HCT116 (cell line): Measurements from ENCODE around the gene IL36RN. TPM values are rescaled to one million over a fixed set of nuclear protein-coding genes. Genes with fewer than 3 reads are reported as not detected.

Source experiments
- ATAC-seq: fragments of 200-7000 bp; cut with Tn5 transposase; 2 replicates; pipeline ENCODE4 v1.9.1; 2020; ENCODE audit warnings: mild to moderate bottlenecking, moderate library complexity
- BruUV-seq: library from RNA; stranded (reverse); fragments of 400-500 nt; replicated peaks from 2 replicates; lab custom pipeline; 2021; lab: Mats Ljungman, UMichigan
- CTCF ChIA-PET: fragments of 300-600 bp; sonication (Branson Sonifier 250); formaldehyde crosslinking; loops from one replicate; lab custom pipeline; 2021; ENCODE audit warnings: antibody characterized with exemption; lab: Charles Lee
- POLR2A ChIA-PET: fragments of 300-600, 350-600 bp; sonication (Branson Sonifier 250); formaldehyde crosslinking; loops from one replicate; lab custom pipeline; 2021; ENCODE audit warnings: antibody characterized with exemption; lab: Charles Lee
- RAD21 ChIA-PET, 2 experiments: fragments of 300-600 bp; sonication (Branson Sonifier 250); formaldehyde crosslinking; loops; one replicate each; lab custom pipeline; 2023; ENCODE audit warnings: low total read pairs in 2 of 2; ENCODE audit not compliant: uncharacterized antibody in 2 of 2, unreplicated experiment in 2 of 2, low non-redundant PET in 1 of 2; lab: Charles Lee
- DNase-seq: peaks from one replicate; pipeline ENCODE4 v3.0.0-alpha.2; 2010; ENCODE audit warnings: low read depth, low spot score
- H2AFZ ChIP-seq: fragments of 200-600 bp; shearing (Covaris generic), sonication (generic); 2 replicates; pipeline ENCODE4 v1.6.1; 2017; ENCODE audit warnings: low read depth, mixed run types, mixed read lengths, antibody characterized with exemption, low read length; ENCODE audit not compliant: poor library complexity, severe bottlenecking
- H3K27ac ChIP-seq: 2 replicates; pipeline ENCODE4 v1.5.1; 2012; ENCODE audit warnings: low read depth, low read length
- H3K27me3 ChIP-seq: fragments of 200-600 bp; sonication (generic); 2 replicates; pipeline ENCODE4 v1.6.1; 2016; ENCODE audit warnings: mixed run types, low read length, mixed read lengths; ENCODE audit not compliant: insufficient read depth
- H3K36me3 ChIP-seq, 2 experiments: fragments of 200-500 bp in 1 of 2; fragments of 200-600 bp in 1 of 2; sonication (Bioruptor generic) in 1 of 2; sonication (generic) in 1 of 2; 2 replicates each; pipeline versions ENCODE4 v1.5.1 to v1.6.1; 2014 to 2016; ENCODE audit warnings: low read length in 2 of 2, inconsistent platforms in 1 of 2, mixed read lengths in 1 of 2, mixed run types in 1 of 2; ENCODE audit not compliant: insufficient read depth in 2 of 2, control insufficient read depth in 1 of 2
- H3K4me1 ChIP-seq, 2 experiments: fragments of 200-600 bp in 1 of 2; sonication (generic) in 1 of 2; 2 replicates each; pipeline versions ENCODE4 v1.5.1 to v1.6.1; 2012 to 2017; ENCODE audit warnings: low read length in 2 of 2, inconsistent platforms in 1 of 2, mild to moderate bottlenecking in 1 of 2, mixed read lengths in 1 of 2, mixed run types in 1 of 2, moderate library complexity in 1 of 2; ENCODE audit not compliant: insufficient read depth in 2 of 2, control insufficient read depth in 1 of 2
- H3K4me2 ChIP-seq: fragments of 200-600 bp; sonication (generic); 2 replicates; pipeline ENCODE4 v1.6.1; 2017; ENCODE audit warnings: mixed run types, low read length, mixed read lengths
- H3K4me3 ChIP-seq, 2 experiments: fragments of 200-600 bp in 1 of 2; sonication (generic) in 1 of 2; replicated peaks in 1 of 2; 2 replicates each; pipeline ENCODE4 v1.5.1; 2011 to 2016; ENCODE audit warnings: low read length in 2 of 2, control low read depth in 1 of 2, low read depth in 1 of 2, mild to moderate bottlenecking in 1 of 2, mixed read lengths in 1 of 2, mixed run types in 1 of 2
- H3K79me2 ChIP-seq: fragments of 200-600 bp; sonication (generic); 2 replicates; pipeline ENCODE4 v1.6.1; 2017; ENCODE audit warnings: mild to moderate bottlenecking, mixed run types, low read length, moderate library complexity, mixed read lengths; ENCODE audit not compliant: insufficient read depth
- H3K9ac ChIP-seq: fragments of 200-600 bp; sonication (generic); 2 replicates; pipeline ENCODE4 v1.6.1; 2016; ENCODE audit warnings: low read length, mixed read lengths
- H3K9me2 ChIP-seq: fragments of 200-600 bp; sonication (generic), shearing (Covaris generic); 2 replicates; pipeline ENCODE4 v1.6.1; 2017; ENCODE audit warnings: mixed run types, mild to moderate bottlenecking, moderate library complexity; ENCODE audit not compliant: insufficient read depth
- H3K9me3 ChIP-seq, 2 experiments: fragments of 200-500 bp in 1 of 2; fragments of 200-600 bp in 1 of 2; sonication (Bioruptor generic) in 1 of 2; sonication (generic) in 1 of 2; 2 replicates each; pipeline ENCODE4 v1.6.1; 2014 to 2017; ENCODE audit warnings: low read length in 2 of 2, mixed read lengths in 2 of 2, inconsistent platforms in 1 of 2, low read depth in 1 of 2, mild to moderate bottlenecking in 1 of 2, mixed run types in 1 of 2, moderate library complexity in 1 of 2; ENCODE audit not compliant: control insufficient read depth in 1 of 2, insufficient read depth in 1 of 2
- H4K20me1 ChIP-seq: fragments of 200-600 bp; sonication (generic), shearing (Covaris generic); 2 replicates; pipeline ENCODE4 v1.6.1; 2017; ENCODE audit warnings: mixed run types, mild to moderate bottlenecking, moderate library complexity; ENCODE audit not compliant: insufficient read depth
- CBX3 ChIP-seq: IDR thresholded peaks from 2 replicates; pipeline ENCODE4 v1.6.1; 2012; ENCODE audit warnings: low read depth
- CTCF ChIP-seq, 3 experiments: fragments of 200-600 bp in 1 of 3; sonication (generic) in 1 of 3; IDR thresholded peaks in 2 of 3; conservative IDR thresholded peaks in 1 of 3; 2 replicates each; pipeline ENCODE4 v1.5.1; 2012 to 2017; ENCODE audit warnings: low read depth in 2 of 3, low read length in 2 of 3, antibody characterized with exemption in 1 of 3, borderline replicate concordance in 1 of 3, control low read depth in 1 of 3, mild to moderate bottlenecking in 1 of 3, mixed read lengths in 1 of 3, mixed run types in 1 of 3, moderate library complexity in 1 of 3; ENCODE audit not compliant: insufficient read depth in 1 of 3
- EZH2 ChIP-seq: fragments of 200-600 bp; sonication (generic); IDR thresholded peaks from 2 replicates; pipeline ENCODE4 v1.6.1; 2017; ENCODE audit warnings: antibody characterized with exemption, mixed run types
- JUND ChIP-seq: IDR thresholded peaks from 2 replicates; pipeline ENCODE4 v1.6.1; 2012
- POLR2AphosphoS5 ChIP-seq: IDR thresholded peaks from 2 replicates; pipeline ENCODE4 v1.6.1; 2011; ENCODE audit warnings: mild to moderate bottlenecking, low read depth, low read length, moderate library complexity
- RAD21 ChIP-seq: IDR thresholded peaks from 2 replicates; pipeline ENCODE4 v1.6.1; 2012; ENCODE audit warnings: low read depth, mild to moderate bottlenecking
- SIN3A ChIP-seq: IDR thresholded peaks from 2 replicates; pipeline ENCODE4 v1.6.1; 2012; ENCODE audit warnings: low read depth
- TCF7L2 ChIP-seq: IDR thresholded peaks from 2 replicates; pipeline ENCODE4 v1.7.0; 2011; ENCODE audit warnings: borderline replicate concordance, inconsistent platforms; ENCODE audit not compliant: insufficient read depth, insufficient read length; ENCODE audit errors: extremely low read depth
- YY1 ChIP-seq: IDR thresholded peaks from 2 replicates; pipeline ENCODE4 v1.6.1; 2011; ENCODE audit warnings: low read length, low read depth, moderate library complexity, mild to moderate bottlenecking; ENCODE audit not compliant: insufficient replicate concordance; ENCODE audit errors: extremely low read depth
- ZBTB33 ChIP-seq: IDR thresholded peaks from 2 replicates; pipeline ENCODE4 v1.6.1; 2011; ENCODE audit warnings: mild to moderate bottlenecking, low read length, moderate library complexity; ENCODE audit not compliant: insufficient replicate concordance; ENCODE audit errors: extremely low read depth
- intact Hi-C: fragments of 100-400 bp; cut with micrococcal nuclease; formaldehyde crosslinking; loops from 2 replicates; pipeline ENCODE4 v1.10.0; 2022
- total RNA-seq: library from RNA; stranded (reverse); gene quantifications from one replicate; pipeline ENCODE4 v1.2.1, GENCODE V29; 2021; ENCODE audit not compliant: unreplicated experiment

The IL36RN gene
- total RNA-seq, 1 experiment from 2014 or later: not detected

GRCh38 chr2:113039719-113040118 is 19.3 kb upstream of the IL36RN start:
- RAD21 ChIA-PET: no interaction called here
- TF ChIP-seq JUND: no peak
- TF ChIP-seq, all 23 proteins: peak for 0
- Histone ChIP-seq H3K27me3 (peaks cover 6% of the 10 kb centered on the region; the same call in 1 of the 2 replicates), H2AFZ (no peak overlapping the region), H4K20me1 (no peaks in the 10 kb centered on the region), H3K9me3 (no peaks in the 10 kb centered on the region), H3K4me3 (no peak overlapping the region), H3K4me2 (no peak overlapping the region), H3K27ac (no peak overlapping the region), H3K79me2 (no peaks in the 10 kb centered on the region), H3K36me3 (no peaks in the 10 kb centered on the region), H3K9me2 (no peaks in the 10 kb centered on the region), H3K4me1 (no peaks in the 10 kb centered on the region), H3K9ac (no peak overlapping the region)
- DNase-seq (no peak), ATAC-seq (no peak)
- no TSS peak for BruUV-seq
- intact Hi-C loops: no loop called here
- CTCF ChIA-PET: no interaction called here
- POLR2A ChIA-PET: no interaction called here

GRCh38 chr2:113041871-113042270 is 17.1 kb upstream of the IL36RN start:
- CTCF ChIA-PET: interaction anchor here (0.8 to 1.3 kb wide), 4 partner anchors 83 to 162 kb away, joined by 3 to 5 read pairs (median 3); no protein-coding TSS in a partner anchor

More at GRCh38 chr2:113041871-113042270, 17.1 kb upstream of the IL36RN start:
- H3K27me3 ChIP-seq: no peaks in the 10 kb centered on the region
- ChIA-PET POLR2A (no interaction called here), RAD21 (no interaction called here)
- H3K9me2 ChIP-seq: no peaks in the 10 kb centered on the region
- no TSS peak for BruUV-seq
- no peak overlapping the region for H3K4me3 ChIP-seq
- H3K9ac ChIP-seq: no peak overlapping the region
- H3K4me2 ChIP-seq: no peak overlapping the region
- H3K79me2 ChIP-seq: no peaks in the 10 kb centered on the region
- peak; percentile 93 for ATAC-seq
- DNase-seq: peak; percentile 29
- no peak overlapping the region for H3K27ac ChIP-seq
- peak; percentile 45 for TF ChIP-seq RAD21
- TF ChIP-seq TCF7L2: no peak
- TF ChIP-seq YY1: peak; percentile 5
- peak; percentile 38 to 62 (median 53); a peak in 5 of 6 replicates for TF ChIP-seq CTCF (IDR thresholded peaks at IDR 0.05 in 2 of 3, conservative IDR thresholded peaks at IDR 0.05 in 1 of 3; ENCODE audit: borderline replicate concordance in 1 of 3, insufficient read depth in 1 of 3, low read depth in 2 of 3, low read length in 2 of 3)
- no peak for TF ChIP-seq EZH2
- TF ChIP-seq POLR2AphosphoS5: no peak
- no peak for TF ChIP-seq ZBTB33
- TF ChIP-seq CBX3: no peak
- no peak for TF ChIP-seq SIN3A
- intact Hi-C loops: no loop called here
- no peaks in the 10 kb centered on the region for H3K36me3 ChIP-seq
- H3K9me3 ChIP-seq: 0 out of 4 replicates have a peak, but pooled peaks cover 0 to 3% of the 10 kb centered on the region in 2 experiments
- H2AFZ ChIP-seq: no peak overlapping the region
- H4K20me1 ChIP-seq: no peaks in the 10 kb centered on the region
- H3K4me1 ChIP-seq: no peaks in the 10 kb centered on the region
